NB4 (cell line): ENCODE measurements around the gene AKAP6.
A peak's percentile ranks its signal among the peaks of the same experiment; 100 is the strongest.

Experiments
- DNase-seq: peaks from one replicate; pipeline ENCODE4 v3.0.0; 2010; ENCODE audit warnings: low read depth
- H3K4me3 ChIP-seq: one replicate; pipeline ENCODE4 v1.5.1; 2011; ENCODE audit warnings: mild to moderate bottlenecking, low read depth, low read length, moderate library complexity
- MAX ChIP-seq: IDR thresholded peaks from 2 replicates; pipeline ENCODE4 v1.6.1; 2011; ENCODE audit warnings: low read depth, low read length
- MYC ChIP-seq: IDR thresholded peaks from 2 replicates; pipeline ENCODE4 v1.6.1; 2011; ENCODE audit warnings: low read depth, low read length
- POLR2A ChIP-seq: IDR thresholded peaks from 2 replicates; pipeline ENCODE4 v1.6.1; 2011; ENCODE audit warnings: mild to moderate bottlenecking; ENCODE audit not compliant: insufficient read length; ENCODE audit errors: extremely low read depth
- TF ChIP-seq, protein P1 (sequence below): IDR thresholded peaks from one replicate; pipeline ENCODE4 v1.5.1; 2012; ENCODE audit warnings: low read depth, low read length

The AKAP6 gene

DNA sequence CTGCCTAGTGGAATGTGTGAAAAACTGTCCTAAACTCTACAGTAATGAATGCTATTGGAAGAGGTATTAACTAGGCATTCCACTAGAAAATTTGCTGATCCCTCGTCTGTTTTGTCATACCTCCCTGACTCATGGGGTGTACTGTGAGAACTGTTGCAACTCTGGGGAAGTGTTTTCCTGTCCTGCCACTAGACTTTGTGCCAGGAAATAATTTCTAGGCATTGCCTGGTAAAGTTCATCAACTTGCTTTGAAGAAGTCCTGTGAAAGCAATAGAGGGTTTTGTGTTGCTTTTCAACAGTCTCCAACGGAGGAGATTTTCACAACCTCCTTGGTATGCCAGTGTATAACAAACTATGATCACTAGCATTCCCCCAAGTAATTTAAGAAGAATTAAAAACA lies 139.9 kb downstream of the AKAP6 start:
- TF ChIP-seq MYC: no peak
- no peak for TF ChIP-seq MAX
- TF ChIP-seq POLR2A: no peak
- TF ChIP-seq, protein P1, sequence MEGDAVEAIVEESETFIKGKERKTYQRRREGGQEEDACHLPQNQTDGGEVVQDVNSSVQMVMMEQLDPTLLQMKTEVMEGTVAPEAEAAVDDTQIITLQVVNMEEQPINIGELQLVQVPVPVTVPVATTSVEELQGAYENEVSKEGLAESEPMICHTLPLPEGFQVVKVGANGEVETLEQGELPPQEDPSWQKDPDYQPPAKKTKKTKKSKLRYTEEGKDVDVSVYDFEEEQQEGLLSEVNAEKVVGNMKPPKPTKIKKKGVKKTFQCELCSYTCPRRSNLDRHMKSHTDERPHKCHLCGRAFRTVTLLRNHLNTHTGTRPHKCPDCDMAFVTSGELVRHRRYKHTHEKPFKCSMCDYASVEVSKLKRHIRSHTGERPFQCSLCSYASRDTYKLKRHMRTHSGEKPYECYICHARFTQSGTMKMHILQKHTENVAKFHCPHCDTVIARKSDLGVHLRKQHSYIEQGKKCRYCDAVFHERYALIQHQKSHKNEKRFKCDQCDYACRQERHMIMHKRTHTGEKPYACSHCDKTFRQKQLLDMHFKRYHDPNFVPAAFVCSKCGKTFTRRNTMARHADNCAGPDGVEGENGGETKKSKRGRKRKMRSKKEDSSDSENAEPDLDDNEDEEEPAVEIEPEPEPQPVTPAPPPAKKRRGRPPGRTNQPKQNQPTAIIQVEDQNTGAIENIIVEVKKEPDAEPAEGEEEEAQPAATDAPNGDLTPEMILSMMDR: no peak
- H3K4me3 ChIP-seq: no peak overlapping the region
- DNase-seq: no peak

- peak; percentile 37 for DNase-seq
- TF ChIP-seq MYC: no peak
- no peak for TF ChIP-seq MAX
- TF ChIP-seq POLR2A: no peak
- TF ChIP-seq, protein P1: no peak
- H3K4me3 ChIP-seq: no peak overlapping the region
Measured at GRCh38 chr14:32469388-32470160, 140.5 kb downstream of the AKAP6 start.

GRCh38 chr14:32470161-32470715 lies 141.1 kb downstream of the AKAP6 start:
- DNase-seq: no peak
- H3K4me3 ChIP-seq: no peak overlapping the region
- TF ChIP-seq POLR2A (no peak), MYC (no peak), MAX (no peak)
- TF ChIP-seq, protein P1: no peak

- DNase-seq: no peak
- TF ChIP-seq, protein P1: no peak
- TF ChIP-seq MAX: no peak
- no peak for TF ChIP-seq POLR2A
- TF ChIP-seq MYC: no peak
- no peak overlapping the region for H3K4me3 ChIP-seq
Measured at GRCh38 chr14:32471181-32471580, 142.1 kb downstream of the AKAP6 start.

- no peak overlapping the region for H3K4me3 ChIP-seq
- no peak for TF ChIP-seq MAX
- no peak for DNase-seq
Measured at GRCh38 chr14:32472076-32472475, 143.0 kb downstream of the AKAP6 start.

GRCh38 chr14:32472512-32473463 lies 143.7 kb downstream of the AKAP6 start:
- no peak overlapping the region for H3K4me3 ChIP-seq
- TF ChIP-seq POLR2A (no peak), MYC (no peak), MAX (no peak)
- TF ChIP-seq, protein P1: no peak
- no peak for DNase-seq
